Prostate gland (tissue), 2 donors: ENCODE data around the gene TRIO. TPM values are rescaled to one million over a fixed set of nuclear protein-coding genes. Genes with fewer than 3 reads are reported as not detected.

Experiments
- DNase-seq: peaks from one replicate; pipeline ENCODE4 v3.0.0-alpha.2; 2019; ENCODE audit warnings: low spot score
- H3K27ac ChIP-seq, 2 donors: fragments of 200-600 bp; sonication (generic); 2 replicates each; pipeline ENCODE4 v1.5.1; 2017 to 2019
- H3K27me3 ChIP-seq: fragments of 200-600 bp; sonication (generic); replicated peaks from 2 replicates; pipeline ENCODE4 v1.5.1; 2019; ENCODE audit not compliant: insufficient read depth
- H3K36me3 ChIP-seq, 2 donors: fragments of 200-600 bp; sonication (generic); 1 replicate in 1 of 2; 2 replicates in 1 of 2; pipeline versions ENCODE4 v1.5.1 to v1.8.1; 2017 to 2019
- H3K4me1 ChIP-seq: fragments of 200-600 bp; sonication (generic); replicated peaks from 2 replicates; pipeline ENCODE4 v1.5.1; 2019
- H3K4me3 ChIP-seq, 2 donors: fragments of 200-600 bp; sonication (generic); 2 replicates each; pipeline ENCODE4 v1.5.1; 2017 to 2019
- H3K9me3 ChIP-seq: fragments of 200-600 bp; sonication (generic); 2 replicates; pipeline ENCODE4 v1.5.1; 2017
- POLR2A ChIP-seq: fragments of 450-650 bp; IDR thresholded peaks from one replicate; pipeline ENCODE4 v1.6.1; 2016; ENCODE audit warnings: antibody characterized with exemption, mild to moderate bottlenecking
- POLR2AphosphoS5 ChIP-seq: sonication (generic); formaldehyde crosslinking; IDR thresholded peaks from one replicate; pipeline ENCODE4 v1.6.1; 2017; ENCODE audit warnings: antibody characterized with exemption
- WGBS: methylation state at CpG from one replicate; pipeline ENCODE4 v1.1.5; 2018; 5-methylcytosine and 5-hydroxymethylcytosine counted together
- intact Hi-C: fragments of 100-400 bp; cut with DNase I; formaldehyde crosslinking; loops from one replicate; pipeline ENCODE4 v1.14.2; 2022
- total RNA-seq, 2 donors: library from RNA; depleted of rRNA; stranded (reverse); fragments of >200 nt; gene quantifications; one replicate each; pipeline ENCODE4 v1.1.0, GENCODE V29; 2016
- TF ChIP-seq, protein P1 (sequence below), 4 experiments: fragments of 200-600 bp in 2 of 4; fragments of 450-650 bp in 2 of 4; sonication (generic) in 2 of 4; IDR thresholded peaks; 1 replicate in 3 of 4; 2 replicates in 1 of 4; pipeline ENCODE4 v1.5.1; 2016 to 2019; ENCODE audit warnings: antibody characterized with exemption in 4 of 4, mild to moderate bottlenecking in 2 of 4, moderate library complexity in 2 of 4

Gene TRIO
- total RNA-seq, 2 donors from 2014 or later = 90.3 to 197 TPM

- 85% methylated on average over 16 of the region's 17 CpGs for WGBS
- H3K4me1 ChIP-seq = no peaks in the 10 kb centered on the region
- no peaks in the 10 kb centered on the region for H3K27me3 ChIP-seq
- no peak overlapping the region for H3K4me3 ChIP-seq
- no peak for TF ChIP-seq POLR2AphosphoS5
- no peaks in the 10 kb centered on the region for H3K36me3 ChIP-seq
- DNase-seq = no peak
- intact Hi-C loops = no loop called here
- no peak overlapping the region for H3K27ac ChIP-seq
- no peaks in the 10 kb centered on the region for H3K9me3 ChIP-seq
Observed at GRCh38 chr5:14286574-14287421, 143.7 kb downstream of the TRIO start.

GRCh38 chr5:14292766-14293658 lies 149.9 kb downstream of the TRIO start:
- no peaks in the 10 kb centered on the region for H3K27me3 ChIP-seq
- H3K4me1 ChIP-seq = no peaks in the 10 kb centered on the region
- H3K27ac ChIP-seq = no peak overlapping the region
- intact Hi-C loops = no loop called here
- H3K4me3 ChIP-seq = no peak overlapping the region
- TF ChIP-seq, protein P1, sequence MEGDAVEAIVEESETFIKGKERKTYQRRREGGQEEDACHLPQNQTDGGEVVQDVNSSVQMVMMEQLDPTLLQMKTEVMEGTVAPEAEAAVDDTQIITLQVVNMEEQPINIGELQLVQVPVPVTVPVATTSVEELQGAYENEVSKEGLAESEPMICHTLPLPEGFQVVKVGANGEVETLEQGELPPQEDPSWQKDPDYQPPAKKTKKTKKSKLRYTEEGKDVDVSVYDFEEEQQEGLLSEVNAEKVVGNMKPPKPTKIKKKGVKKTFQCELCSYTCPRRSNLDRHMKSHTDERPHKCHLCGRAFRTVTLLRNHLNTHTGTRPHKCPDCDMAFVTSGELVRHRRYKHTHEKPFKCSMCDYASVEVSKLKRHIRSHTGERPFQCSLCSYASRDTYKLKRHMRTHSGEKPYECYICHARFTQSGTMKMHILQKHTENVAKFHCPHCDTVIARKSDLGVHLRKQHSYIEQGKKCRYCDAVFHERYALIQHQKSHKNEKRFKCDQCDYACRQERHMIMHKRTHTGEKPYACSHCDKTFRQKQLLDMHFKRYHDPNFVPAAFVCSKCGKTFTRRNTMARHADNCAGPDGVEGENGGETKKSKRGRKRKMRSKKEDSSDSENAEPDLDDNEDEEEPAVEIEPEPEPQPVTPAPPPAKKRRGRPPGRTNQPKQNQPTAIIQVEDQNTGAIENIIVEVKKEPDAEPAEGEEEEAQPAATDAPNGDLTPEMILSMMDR (IDR thresholded peaks at IDR 0.05) = no peak
- no peak for TF ChIP-seq POLR2AphosphoS5
- no peaks in the 10 kb centered on the region for H3K36me3 ChIP-seq
- WGBS = 88% methylated on average over 12 of the region's 12 CpGs
- no peak for DNase-seq
- no peaks in the 10 kb centered on the region for H3K9me3 ChIP-seq

- Histone ChIP-seq H3K9me3 (no peaks in the 10 kb centered on the region), H3K27ac (no peak overlapping the region), H3K4me1 (no peaks in the 10 kb centered on the region), H3K36me3 (no peaks in the 10 kb centered on the region), H3K27me3 (no peaks in the 10 kb centered on the region), H3K4me3 (no peak overlapping the region)
- TF ChIP-seq POLR2A = no peak
- intact Hi-C loops = no loop called here
- DNase-seq = no peak
- WGBS = 45% methylated on average over 5 of the region's 5 CpGs
Observed at GRCh38 chr5:14295610-14296009, 152.5 kb downstream of the TRIO start.

- Histone ChIP-seq H3K36me3 (no peaks in the 10 kb centered on the region), H3K27ac (no peak overlapping the region), H3K4me3 (no peak overlapping the region), H3K4me1 (no peaks in the 10 kb centered on the region), H3K9me3 (no peaks in the 10 kb centered on the region), H3K27me3 (no peaks in the 10 kb centered on the region)
- TF ChIP-seq POLR2AphosphoS5 (no peak), POLR2A (no peak)
- TF ChIP-seq, protein P1 (IDR thresholded peaks at IDR 0.05) = no peak
- intact Hi-C loops = no loop called here
- WGBS = 80% methylated on average over 14 of the region's 14 CpGs
- no peak for DNase-seq
Observed at GRCh38 chr5:14296533-14297331, 153.6 kb downstream of the TRIO start.

- 84% methylated on average over 9 of the region's 9 CpGs for WGBS
- Histone ChIP-seq H3K27ac (no peak overlapping the region), H3K9me3 (no peaks in the 10 kb centered on the region), H3K4me1 (no peaks in the 10 kb centered on the region), H3K36me3 (no peaks in the 10 kb centered on the region), H3K27me3 (no peaks in the 10 kb centered on the region), H3K4me3 (no peak overlapping the region)
- no peak for DNase-seq
- intact Hi-C loops = no loop called here
- TF ChIP-seq, protein P1 (IDR thresholded peaks at IDR 0.05) = no peak
- no peak for TF ChIP-seq POLR2A
Observed at GRCh38 chr5:14297697-14298096, 154.6 kb downstream of the TRIO start.
